HEK293T (cell line): ENCODE results near the gene PEX26.

Experiments used
- ARNT ChIP-seq: fragments of 450-650 bp; IDR thresholded peaks from 2 replicates; pipeline ENCODE4 v1.6.1; 2017; ENCODE audit warnings: mild to moderate bottlenecking
- BHLHE40 ChIP-seq: fragments of 450-650 bp; IDR thresholded peaks from 2 replicates; pipeline ENCODE4 v1.6.1; 2016; ENCODE audit warnings: mild to moderate bottlenecking, moderate library complexity, borderline replicate concordance
- ELF4 ChIP-seq: fragments of 450-650 bp; IDR thresholded peaks from 2 replicates; pipeline ENCODE4 v1.6.1; 2017; ENCODE audit warnings: antibody characterized with exemption
- FOXK2 ChIP-seq: fragments of 450-650 bp; IDR thresholded peaks from 2 replicates; pipeline ENCODE4 v1.6.1; 2016; ENCODE audit warnings: mild to moderate bottlenecking
- FOXM1 ChIP-seq: fragments of 450-650 bp; IDR thresholded peaks from 2 replicates; pipeline ENCODE4 v1.6.1; 2017; ENCODE audit warnings: mild to moderate bottlenecking, borderline replicate concordance
- HDGF ChIP-seq: fragments of 450-650 bp; IDR thresholded peaks from 2 replicates; pipeline ENCODE4 v1.6.1; 2017; ENCODE audit warnings: antibody characterized with exemption, borderline replicate concordance
- LEF1 ChIP-seq: fragments of 450-650 bp; IDR thresholded peaks from 2 replicates; pipeline ENCODE4 v1.6.1; 2017; ENCODE audit warnings: mild to moderate bottlenecking, borderline replicate concordance
- PKNOX1 ChIP-seq: fragments of 450-650 bp; IDR thresholded peaks from 2 replicates; pipeline ENCODE4 v1.6.1; 2016
- SP1 ChIP-seq: fragments of 450-650 bp; IDR thresholded peaks from 2 replicates; pipeline ENCODE4 v1.6.1; 2017
- TARDBP ChIP-seq: fragments of 450-650 bp; IDR thresholded peaks from 2 replicates; pipeline ENCODE4 v1.6.1; 2016
- ZNF384 ChIP-seq: fragments of 450-650 bp; IDR thresholded peaks from 2 replicates; pipeline ENCODE4 v1.6.1; 2016

- TF ChIP-seq PKNOX1 (no peak), HDGF (no peak), ARNT (no peak), LEF1 (no peak), FOXK2 (no peak), ELF4 (no peak), FOXM1 (no peak), SP1 (no peak), TARDBP (no peak), ZNF384 (no peak), BHLHE40 (no peak)
Observed at GRCh38 chr22:18045794-18046193, 32.0 kb upstream of the PEX26 start.
